GM19372 (cell line): ENCODE data around the gene LHFPL2.

Experiments
- ATAC-seq: cut with Tn5 transposase; IDR thresholded peaks from one replicate; pipeline ENCODE4 v1.9.1; 2021; ENCODE audit warnings: mild to moderate bottlenecking, low read depth, moderate library complexity; ENCODE audit not compliant: unreplicated experiment

Gene LHFPL2

DNA sequence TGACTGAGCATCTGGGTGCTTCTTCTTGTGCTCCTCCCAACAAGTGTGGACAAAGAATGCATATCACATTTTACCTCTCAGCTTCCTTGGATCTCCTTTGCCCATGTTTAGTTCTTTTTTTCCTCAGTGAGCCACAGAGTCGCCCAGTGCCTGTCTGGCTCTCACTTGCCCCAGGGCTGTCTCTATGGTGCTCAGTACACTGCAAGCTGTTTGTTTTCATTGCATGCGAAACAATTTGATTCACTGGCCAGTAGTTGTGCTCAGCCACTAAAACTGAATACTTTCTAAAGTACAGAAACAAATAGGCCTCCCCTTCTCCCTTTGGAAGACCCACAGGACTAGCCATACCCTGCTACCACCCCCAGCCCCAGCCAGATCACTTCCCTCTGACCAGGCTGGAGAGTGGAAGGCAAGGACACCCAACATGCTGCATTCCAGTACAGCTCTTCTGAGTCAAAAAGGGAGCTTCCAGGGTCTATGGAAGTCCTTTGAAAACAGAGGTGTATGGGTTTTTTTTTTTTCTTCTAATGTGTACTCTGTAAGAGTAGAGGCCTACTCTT lies 3.8 kb downstream of the LHFPL2 start:
- ATAC-seq = no peak

DNA sequence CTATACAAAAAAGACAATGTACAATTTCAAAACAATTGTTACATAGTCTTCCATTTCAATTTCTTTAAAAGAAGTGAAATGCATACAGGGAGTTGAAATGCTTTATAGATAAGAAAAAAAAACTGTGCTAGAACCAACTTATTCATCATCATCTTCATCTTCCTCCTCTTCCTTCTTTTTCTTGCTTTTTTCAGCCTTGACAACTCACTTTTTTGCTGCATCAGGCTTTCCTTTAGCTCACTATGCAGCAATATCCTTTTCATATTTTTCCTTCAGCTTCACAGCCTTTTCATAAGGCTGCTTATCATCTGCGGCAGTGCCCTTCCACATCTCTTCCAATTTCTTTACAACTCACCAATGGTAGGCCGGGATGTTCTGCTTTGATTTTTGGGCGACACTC lies 4.4 kb downstream of the LHFPL2 start:
- no peak for ATAC-seq

DNA sequence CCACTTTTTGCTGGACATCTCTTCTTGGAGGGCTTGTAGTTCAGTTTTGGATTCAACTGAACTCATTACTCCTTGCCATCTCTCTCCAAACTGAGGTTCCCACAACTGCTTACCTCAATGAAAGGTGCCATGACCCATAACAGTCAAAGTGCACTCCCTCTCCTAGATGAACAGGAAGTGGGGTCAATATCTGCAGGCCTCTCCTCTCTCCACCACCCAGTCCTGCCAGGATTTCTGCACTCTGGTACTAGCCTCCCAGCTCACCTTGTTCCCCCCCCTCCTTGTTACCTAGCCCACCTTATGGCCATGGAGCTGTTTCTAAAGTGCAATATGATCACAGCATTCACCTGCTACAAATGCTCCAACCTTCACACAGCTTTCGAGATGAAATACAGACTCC lies 5.9 kb downstream of the LHFPL2 start:
- no peak for ATAC-seq

DNA sequence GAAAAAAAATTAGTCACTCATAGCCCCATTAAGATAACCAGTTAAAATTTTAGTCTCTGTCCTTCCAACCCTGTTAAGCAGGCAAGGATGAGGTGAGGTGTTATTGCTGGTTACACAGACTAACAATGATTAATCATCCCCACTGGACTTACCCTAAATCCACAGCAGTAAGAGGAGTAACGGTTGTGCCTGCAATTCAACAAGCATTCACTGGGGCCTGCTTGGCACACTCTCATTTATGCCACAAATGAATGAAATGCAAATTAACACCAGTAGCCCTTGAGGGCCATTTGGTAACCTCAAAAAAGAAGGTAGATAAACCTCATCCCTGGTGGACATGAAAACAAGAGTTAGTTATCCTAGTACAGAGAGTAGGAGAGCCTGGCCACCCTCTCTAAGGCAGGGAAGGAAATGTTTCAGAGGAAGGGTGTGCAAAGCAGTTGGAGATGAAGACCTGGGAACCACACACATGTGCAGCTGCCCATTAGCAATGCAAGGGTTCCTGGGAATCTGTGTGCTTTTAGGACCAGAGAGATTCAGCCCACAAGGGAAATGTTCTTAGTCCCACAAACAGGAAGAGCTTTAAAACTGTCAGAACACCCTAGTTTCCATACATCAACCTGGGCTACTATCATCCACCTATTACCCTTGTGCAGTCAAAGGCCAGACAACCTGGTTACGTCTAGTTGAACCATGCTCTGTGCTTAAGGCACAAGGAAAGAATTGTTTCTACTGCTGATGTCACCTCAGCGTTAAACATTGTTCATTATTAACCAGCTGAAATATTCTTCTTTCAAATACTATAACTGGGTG lies 7.7 kb downstream of the LHFPL2 start:
- no peak for ATAC-seq

DNA sequence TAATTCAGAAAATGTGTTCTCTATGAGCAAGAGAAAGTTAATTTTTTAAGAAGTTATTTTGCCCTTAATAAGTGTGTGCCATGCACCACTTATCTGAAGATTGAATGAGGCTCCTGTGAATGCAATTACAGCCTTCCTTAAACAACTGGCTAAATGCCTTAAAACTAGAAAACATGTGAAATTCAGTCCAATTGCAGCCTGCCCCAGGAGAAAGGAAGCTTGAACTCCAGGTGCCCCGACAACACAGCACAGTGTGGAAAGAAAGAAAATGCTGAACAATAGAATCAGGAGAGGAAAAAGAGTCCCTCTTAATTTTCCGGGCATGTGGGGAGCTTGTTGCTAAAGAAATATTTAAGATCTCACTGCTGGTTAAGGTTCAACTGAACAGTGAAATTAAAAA lies 8.8 kb downstream of the LHFPL2 start:
- no peak for ATAC-seq

DNA sequence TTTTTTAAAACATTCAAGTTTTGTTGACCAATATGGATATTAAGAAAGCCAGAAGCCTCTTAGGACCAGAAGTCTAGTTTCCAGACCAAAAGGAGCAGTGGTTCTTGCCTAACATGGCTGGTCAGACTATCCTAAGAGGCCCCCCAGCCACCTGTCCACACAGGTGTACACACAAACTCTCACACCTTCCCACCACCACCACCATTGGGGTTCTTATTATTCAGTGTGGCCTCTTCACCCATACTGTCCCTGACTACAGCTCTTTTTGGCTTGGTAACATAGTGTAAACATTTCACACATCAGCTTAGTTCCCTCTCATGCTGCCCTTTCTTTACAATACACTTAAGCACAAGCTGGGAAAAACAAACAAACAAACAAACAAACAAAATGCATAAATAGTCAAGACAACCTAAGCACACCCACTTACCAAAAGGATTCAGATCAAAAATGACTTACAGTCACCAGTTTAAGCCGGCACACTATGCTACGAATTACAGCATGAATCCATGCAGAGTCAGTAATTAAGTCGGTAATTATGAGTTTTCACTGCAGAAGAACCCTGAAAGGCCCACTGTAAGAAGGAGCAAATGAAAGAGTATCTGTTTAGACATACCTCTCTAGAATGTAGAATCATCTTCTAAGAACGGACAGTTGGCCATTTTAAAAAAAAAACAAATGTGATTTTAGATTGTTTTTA lies 9.5 kb downstream of the LHFPL2 start:
- ATAC-seq = no peak

DNA sequence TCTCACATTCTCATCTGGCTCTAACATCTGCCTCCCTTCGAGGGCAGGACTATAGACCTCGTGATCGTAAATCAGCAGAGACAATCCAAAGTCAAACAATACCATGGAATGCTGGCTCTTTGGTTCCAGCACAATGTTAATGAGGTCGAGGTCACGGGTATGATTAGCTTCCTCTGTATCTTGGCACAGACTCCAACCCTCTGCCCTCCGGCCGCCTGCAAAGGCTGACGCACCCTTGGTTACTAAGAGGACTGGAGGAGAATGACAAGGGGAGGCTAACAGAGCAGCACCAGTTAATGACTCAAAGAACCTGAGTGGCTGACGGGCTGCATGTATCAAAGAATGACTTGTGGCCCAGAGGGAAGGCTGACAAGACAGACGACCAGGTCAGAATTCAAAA lies 10.1 kb downstream of the LHFPL2 start:
- no peak for ATAC-seq

DNA sequence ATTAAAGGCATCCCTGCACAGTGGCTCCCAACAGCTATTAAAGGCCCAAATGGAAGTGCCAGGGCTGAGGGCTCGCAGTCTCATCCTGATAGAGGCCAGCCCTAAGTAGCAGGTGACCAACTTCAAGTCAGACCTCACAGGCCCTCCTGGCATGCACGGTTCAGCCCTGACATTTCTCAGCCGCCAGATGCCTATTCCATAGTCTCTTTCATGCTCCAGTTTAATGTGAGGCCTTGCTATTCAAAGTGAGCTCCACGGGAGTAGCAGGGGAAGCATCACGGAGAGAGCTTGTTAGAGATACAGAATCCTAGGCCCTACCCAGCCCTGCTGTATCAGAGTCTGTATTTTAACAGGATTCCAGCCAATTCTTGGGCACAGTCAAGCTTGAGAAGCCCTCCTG lies 11.1 kb downstream of the LHFPL2 start:
- ATAC-seq = no peak

DNA sequence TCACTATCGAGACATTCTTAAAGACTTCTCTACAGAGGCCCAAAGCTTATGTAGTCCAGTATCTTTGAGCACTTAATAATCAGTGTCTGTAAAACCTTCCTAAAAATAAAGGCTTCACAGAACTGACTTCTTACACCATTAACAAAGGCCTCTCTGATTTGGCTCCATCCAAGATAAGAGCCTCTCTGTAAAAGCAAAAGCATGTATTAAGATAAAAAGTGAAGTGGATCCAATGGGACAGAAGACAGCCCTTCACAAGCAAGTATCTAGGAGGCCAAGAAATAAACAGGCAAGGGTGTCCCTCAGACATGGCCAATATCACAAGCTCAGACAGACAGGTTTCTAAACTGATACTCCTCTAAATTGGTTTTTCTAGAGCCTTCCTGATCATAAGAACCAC lies 11.9 kb downstream of the LHFPL2 start:
- ATAC-seq = no peak

DNA sequence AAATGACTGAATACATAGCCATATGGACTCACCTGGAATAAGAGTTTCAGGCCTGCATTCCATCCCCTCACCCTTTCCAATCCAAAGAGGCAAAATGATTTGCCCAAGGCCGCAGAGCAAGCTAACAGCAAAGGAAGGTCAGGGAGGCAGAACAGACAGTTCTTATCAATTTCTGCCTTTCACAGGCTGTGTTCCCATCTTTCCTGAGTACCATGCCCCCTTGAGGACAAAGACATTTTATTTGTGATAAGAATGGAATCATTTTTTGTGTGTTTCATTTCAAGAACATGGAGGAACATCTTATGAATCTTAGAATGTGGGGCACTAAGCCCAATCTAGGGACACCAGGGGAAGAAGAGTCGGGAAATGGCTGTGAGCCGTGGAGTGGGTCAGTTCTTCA lies 13.9 kb downstream of the LHFPL2 start:
- ATAC-seq = no peak

DNA sequence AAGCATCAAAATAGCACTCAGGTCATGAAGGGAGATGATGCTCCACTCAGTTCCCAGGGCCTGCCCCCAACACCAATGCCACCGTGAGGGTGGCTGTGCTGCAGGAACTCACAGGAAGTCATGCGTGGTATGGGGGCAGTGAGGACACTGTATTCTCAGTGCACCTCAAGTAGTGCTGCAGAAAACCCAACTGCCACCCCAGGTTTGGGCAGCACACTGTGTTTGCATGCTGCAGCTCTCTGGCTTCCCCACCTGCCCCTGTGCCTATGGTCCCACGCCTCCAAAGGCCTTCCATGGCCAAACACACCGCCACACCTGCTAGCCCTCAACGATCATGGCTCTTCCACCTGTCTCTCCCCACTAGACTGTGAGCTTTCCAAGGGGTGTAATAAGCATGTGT lies 14.3 kb downstream of the LHFPL2 start:
- no peak for ATAC-seq

DNA sequence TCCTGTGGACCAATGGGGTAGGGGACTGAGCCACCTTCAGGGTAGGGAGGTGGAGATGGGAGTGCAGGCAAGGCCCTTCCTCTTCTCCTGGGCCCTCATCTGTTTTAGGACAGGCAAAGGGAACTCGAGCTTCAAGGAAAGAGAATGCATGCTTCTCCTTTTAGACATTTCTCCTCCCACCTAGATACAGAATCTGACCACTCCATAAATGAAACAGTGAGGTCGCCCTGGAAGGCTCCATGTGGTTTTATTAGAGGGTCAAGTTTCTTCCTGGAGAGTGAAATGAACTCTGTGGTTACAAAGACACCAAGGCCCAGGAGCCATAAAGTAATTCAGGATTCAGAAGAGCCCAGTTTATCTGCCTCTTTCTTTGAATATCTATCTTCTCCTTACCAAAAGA lies 14.9 kb downstream of the LHFPL2 start:
- no peak for ATAC-seq

DNA sequence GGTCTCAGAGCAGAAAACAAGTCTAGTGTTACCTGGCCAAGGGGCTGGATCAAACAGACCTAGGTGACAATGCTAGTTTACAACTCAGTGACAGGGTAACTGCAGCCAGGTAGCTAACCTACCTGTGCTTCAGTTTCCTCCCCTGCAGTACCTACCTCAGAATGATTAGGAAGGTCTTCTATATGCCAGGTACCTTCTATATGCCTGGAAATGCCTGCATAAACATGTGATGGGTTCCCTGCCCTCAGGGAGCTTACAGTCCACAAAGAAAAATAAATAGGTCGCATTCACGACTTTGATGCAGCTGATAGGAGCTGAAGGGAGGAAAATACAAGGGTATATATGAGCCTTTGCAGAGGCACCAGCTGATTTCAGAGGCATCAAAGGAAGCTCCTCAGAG lies 16.1 kb downstream of the LHFPL2 start:
- ATAC-seq = no peak

DNA sequence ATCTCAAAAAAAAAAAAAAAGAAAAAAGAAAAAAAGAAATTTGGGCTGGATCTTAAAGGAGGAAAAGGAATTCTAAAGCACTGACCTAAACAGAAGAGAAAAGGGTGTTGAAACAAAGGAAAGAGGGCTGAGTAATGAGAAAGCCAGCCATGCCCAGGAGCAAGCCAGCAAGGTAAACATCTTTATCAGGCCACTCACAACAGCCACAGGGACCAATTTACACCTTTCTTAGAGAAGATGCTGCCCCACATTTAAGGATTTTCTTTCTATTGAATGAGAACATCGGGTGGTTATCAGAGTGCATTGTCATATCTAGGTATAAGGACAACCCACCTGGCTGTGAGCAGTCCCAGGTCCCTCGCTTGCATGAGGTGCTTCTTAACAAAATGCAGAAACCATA lies 16.6 kb downstream of the LHFPL2 start:
- no peak for ATAC-seq

DNA sequence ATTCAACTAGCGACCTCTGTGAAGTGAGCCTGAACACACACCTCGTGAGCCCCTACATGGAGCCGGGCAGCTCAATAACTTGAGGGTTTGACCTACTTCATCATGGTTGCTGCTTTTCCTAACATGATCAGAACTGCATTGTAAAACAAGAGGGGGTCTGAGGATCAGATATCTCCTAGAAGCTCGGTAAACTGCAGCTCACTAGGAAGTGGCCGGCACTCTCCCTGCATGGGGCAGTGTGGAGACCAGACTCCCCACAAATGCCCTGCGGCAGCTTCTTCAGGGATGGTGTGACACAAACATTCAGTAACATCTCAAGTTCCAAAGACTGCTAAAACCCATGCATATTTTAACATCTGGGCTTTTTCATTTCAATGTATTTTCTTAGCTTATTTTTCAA lies 18.5 kb downstream of the LHFPL2 start:
- ATAC-seq = no peak

DNA sequence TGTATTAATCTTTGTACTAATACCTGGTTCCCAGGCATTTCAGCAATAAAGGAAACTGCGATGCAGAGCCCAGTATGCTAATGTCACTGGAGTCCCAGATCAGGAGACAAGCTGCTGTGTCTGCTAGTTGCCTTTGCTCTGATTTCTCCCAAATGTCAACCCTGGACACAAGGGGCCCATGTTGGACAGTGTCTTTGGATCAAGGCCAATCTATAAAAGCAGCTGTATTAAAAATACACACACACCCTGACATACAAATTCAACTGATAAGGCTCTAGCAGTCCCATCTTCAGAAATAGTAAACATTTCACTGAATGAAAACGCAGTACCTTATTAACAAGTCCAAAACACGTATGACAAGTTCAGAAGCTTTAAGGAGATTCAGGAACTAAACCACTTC lies 18.9 kb downstream of the LHFPL2 start:
- ATAC-seq = no peak

DNA sequence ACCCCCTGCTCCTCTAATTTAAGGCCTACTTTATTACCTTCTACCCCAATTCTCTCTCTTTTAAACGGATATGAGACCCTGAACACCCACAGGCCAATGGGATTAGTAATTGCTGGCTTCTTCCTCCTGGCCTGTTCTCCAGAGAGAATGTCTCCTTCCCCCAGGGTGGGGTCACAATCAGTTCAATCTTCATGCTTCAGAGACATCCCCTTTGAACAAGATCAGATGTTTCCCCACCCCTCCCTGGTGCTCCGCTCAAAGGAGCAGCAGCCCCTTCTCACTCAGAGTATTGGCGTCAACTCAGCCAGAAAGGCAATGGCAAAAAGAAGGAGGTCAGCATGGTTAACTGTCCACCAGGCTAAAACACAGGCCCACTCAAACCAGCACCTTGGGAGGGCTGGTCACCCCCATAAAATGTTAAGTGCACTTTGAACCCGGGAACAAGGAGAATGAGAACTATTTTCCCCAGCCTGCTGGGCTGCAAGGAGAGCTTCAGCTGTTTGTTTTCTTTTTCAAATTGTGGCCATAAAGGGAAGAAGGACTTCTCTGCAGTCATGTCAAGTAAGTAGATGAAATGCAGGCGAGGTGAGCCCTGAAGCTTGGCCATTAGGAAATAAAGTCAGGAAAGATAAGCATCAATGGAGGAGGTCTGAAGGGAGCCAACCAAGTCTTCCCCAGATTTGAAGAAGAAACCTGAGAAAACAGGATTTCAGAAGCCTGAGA lies 20.1 kb downstream of the LHFPL2 start:
- ATAC-seq = no peak

DNA sequence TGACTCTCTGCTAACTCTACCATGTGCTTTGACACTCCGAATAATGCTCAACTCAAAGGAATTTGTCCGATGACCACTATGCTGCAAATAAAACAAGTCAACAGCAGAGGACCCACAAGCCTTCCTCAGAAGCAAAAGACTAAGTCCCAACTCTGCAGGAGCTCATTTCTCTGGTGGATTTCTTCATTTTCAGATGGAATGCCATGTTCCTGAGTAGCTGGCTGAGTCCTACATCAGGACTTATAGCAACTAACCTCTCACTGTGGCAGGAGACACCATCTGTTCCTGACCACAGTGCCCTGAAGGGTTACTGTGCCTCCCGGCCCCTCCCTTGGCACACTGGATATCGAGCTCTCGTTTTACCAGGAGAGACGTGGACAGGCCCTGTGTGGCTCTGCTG lies 20.8 kb downstream of the LHFPL2 start:
- ATAC-seq = no peak

DNA sequence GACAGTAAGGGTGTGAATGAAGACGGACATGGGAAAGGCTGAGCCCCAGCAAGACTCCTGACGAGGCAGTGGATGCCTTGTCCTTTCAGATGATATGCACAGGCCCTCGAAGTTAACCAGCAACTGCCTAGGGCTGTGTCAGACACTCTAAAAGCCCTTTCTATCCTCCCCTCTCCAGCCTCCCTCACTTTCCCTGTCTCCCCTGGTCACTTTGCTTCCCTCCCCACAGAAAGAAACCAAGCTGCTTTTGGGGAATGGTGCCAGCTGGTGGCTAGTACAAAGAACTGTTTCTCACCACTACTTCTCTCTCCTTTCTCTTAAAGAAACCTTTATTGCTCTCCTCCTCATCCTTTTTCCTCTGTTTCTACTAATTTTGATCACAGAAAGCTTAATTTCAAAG lies 21.4 kb downstream of the LHFPL2 start:
- ATAC-seq = no peak

DNA sequence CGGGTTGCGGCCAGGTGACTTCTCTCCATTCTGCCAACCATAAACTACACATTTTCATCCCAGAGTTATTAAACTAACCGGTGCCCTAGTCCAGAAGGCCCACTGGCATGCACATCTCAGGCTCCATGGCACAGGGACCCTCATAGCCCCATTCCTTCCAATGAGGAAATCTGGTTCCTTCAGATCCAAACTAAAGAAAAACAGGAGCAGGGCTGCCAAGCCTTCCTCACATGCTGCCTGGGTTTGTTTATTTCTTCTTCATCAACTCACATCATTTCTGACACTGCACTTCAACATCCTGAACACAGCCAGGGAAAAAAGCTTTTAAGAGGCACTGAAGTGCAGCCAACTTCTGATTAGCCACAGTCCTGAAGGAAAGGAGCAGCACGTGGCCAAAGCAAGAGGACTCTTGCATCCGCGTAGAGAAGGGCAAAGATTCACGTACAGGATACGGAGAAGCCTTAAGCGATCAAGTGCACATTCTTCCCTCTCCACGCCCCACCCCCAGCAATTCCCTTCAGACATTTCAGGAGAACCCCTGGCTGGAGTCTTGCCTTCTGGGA lies 22.5 kb downstream of the LHFPL2 start:
- ATAC-seq = no peak

DNA sequence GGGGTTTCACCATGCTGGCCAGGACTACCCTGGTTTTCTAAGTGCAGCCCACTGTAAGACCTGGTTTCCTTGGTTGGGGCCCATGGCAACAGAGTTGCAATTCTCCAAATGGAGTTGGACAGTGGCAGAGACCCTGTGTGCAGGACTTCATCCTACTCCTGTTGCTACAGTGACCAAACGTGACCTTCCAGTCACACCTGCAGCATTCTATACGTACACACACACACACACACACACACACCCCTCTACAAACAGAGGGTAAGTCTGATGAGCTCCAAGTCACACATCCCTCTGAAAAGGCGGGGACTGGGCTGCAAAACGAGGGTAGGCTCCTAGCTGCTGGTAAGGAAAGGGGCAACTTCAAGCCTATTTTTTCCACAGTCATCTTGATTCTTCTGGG lies 23.6 kb downstream of the LHFPL2 start:
- no peak for ATAC-seq
